ENCODE results near the gene C19orf81.

The C19orf81 gene

DNA sequence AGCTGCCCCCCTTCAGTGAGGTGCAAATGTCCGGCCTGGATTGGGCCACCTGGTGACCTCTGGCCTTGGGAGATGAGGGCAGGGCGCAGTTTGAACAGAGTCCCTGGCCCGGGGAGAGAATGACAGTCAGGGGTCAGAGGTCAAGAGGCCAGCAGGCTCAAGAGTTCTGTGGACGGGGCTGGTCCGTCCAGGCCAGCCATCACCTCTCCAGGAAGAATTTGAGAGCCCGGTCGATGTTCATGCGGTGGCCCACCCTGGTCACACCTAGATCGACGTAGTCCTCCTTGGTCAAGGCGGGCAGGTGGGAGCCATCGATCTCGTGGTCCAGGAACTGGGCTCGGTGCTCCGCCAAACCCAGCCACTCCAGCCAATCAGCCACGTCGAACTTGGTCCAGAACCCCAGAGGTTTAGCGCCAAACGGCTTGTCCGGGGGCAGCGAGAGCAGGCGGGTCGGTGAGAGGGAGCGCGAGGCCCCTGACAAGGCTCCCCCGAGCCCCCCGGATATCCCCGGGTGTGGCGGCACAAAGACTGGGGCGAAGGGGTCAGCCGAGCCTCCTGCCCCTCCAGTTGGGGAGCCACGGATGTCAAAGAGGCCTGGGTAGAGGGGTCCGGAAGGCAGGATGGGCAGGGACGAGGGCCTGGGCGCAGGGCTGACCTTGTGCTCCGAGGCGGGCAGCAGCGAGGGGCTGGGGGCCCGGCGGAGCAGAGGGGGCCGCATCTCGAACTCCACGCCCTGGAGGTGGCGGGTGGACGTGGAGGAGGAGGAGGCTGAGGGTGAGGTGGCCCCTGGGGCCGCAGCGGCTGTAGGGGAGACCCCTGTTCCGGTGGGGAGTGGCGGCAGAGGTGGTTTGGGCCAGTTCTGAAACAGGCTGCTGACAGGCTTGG, 12.8 kb downstream of the C19orf81 start:
- H3K4me1 Mint-ChIP-seq, result peaks cover 15% of the 10 kb centered on the region
- ATAC-seq, result no peak
- no peak for DNase-seq (ENCODE audit: low spot score in 2 of 2)
- H3K4me3 Mint-ChIP-seq, result no peak overlapping the region
- H3K9me3 Mint-ChIP-seq, result peaks cover 5% of the 10 kb centered on the region
- no peak overlapping the region for H3K27ac Mint-ChIP-seq
- no peaks in the 10 kb centered on the region for H3K36me3 Mint-ChIP-seq

DNA sequence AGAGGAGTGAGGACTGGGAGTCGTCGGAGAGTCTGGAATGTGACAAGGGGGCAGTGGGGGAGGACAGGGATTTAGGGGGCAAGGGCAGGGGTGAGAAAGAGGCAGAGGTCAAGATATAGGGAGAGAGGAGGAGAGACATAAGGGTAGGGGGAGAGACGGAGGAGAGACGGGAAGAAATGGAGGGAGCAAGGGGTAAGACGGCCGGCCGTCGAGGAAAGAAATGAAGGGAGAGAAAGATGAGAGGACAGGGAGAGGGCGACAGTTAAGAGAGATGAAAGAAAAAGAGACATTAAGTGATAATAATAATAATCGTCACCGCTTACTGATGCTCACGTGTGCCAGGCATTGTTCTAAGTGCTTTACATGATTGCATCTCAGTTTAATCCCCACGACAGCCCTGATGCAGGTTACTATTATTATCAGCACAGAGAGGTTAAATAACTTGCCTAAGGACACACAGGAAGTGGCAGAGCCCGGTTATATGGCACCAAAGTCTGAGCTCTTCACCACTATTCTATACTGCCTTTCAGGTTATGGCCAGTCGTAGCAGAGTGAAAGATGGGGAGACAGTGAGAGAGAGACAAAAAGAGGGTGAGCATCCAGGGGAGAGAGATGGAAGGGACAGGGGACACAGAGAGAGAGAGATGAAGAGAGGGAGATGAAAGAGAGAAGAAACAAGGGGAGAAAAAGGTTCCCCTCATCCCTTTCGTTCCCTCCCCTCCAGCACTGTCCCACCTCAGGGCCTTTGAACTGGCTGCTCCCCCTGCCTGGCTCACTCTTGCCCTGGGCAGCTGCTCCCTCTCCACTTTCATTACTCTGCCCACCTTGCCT, 13.6 kb downstream of the C19orf81 start:
- H3K36me3 Mint-ChIP-seq, result no peaks in the 10 kb centered on the region
- H3K4me1 Mint-ChIP-seq, result peaks cover 8% of the 10 kb centered on the region
- no peak overlapping the region for H3K27ac Mint-ChIP-seq
- H3K9me3 Mint-ChIP-seq, result peaks cover 5% of the 10 kb centered on the region
- no peak overlapping the region for H3K4me3 Mint-ChIP-seq
- ATAC-seq (no peak), DNase-seq (ENCODE audit: low spot score in 2 of 2) (no peak)

DNA sequence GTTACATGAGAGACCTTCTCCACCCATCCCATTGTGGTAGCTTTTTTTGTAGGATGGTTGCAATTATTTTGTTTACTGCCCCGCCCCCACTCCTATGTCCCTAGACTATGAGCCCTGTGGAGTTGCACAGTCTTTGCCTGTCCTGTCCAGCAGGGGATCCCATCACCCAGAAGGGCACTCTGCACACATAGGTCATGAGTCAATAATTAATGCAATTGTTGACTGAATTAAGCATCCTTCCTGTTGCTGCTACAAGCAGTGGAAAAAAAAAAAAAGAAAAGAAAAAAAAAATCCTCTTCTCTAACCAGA, 14.2 kb downstream of the C19orf81 start:
- no peak overlapping the region for H3K27ac Mint-ChIP-seq
- peaks cover under 1% of the 10 kb centered on the region for H3K9me3 Mint-ChIP-seq
- H3K4me3 Mint-ChIP-seq, result no peak overlapping the region
- no peak for ATAC-seq
- H3K4me1 Mint-ChIP-seq, result peaks cover 3% of the 10 kb centered on the region
- DNase-seq (ENCODE audit: low spot score in 2 of 2), result no peak
- no peaks in the 10 kb centered on the region for H3K36me3 Mint-ChIP-seq

DNA sequence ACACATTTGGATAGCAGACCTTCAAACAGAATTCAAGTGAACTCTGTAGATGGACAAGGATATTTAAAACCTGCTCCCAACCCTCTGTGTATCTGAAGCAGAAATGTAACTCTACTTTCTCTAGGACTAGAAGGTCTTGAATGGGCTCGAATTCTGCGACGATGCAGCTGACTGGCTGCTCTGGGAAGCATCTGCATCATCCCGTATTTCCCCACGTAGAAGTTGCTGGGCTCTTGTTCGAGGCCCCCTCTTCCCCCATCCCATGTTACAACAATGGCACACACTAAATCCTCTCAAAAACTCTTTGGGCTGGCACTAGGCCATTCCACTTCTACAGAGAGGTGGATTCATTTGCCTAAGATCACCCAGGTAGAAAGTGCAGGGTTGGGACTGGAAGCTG, 15.0 kb downstream of the C19orf81 start:
- DNase-seq (ENCODE audit: low spot score in 2 of 2), result no peak
- no peak overlapping the region for H3K27ac Mint-ChIP-seq
- ATAC-seq, result no peak
- no peaks in the 10 kb centered on the region for H3K4me1 Mint-ChIP-seq
- H3K4me3 Mint-ChIP-seq, result no peak overlapping the region
- H3K36me3 Mint-ChIP-seq, result no peaks in the 10 kb centered on the region
- H3K9me3 Mint-ChIP-seq, result no peaks in the 10 kb centered on the region

DNA sequence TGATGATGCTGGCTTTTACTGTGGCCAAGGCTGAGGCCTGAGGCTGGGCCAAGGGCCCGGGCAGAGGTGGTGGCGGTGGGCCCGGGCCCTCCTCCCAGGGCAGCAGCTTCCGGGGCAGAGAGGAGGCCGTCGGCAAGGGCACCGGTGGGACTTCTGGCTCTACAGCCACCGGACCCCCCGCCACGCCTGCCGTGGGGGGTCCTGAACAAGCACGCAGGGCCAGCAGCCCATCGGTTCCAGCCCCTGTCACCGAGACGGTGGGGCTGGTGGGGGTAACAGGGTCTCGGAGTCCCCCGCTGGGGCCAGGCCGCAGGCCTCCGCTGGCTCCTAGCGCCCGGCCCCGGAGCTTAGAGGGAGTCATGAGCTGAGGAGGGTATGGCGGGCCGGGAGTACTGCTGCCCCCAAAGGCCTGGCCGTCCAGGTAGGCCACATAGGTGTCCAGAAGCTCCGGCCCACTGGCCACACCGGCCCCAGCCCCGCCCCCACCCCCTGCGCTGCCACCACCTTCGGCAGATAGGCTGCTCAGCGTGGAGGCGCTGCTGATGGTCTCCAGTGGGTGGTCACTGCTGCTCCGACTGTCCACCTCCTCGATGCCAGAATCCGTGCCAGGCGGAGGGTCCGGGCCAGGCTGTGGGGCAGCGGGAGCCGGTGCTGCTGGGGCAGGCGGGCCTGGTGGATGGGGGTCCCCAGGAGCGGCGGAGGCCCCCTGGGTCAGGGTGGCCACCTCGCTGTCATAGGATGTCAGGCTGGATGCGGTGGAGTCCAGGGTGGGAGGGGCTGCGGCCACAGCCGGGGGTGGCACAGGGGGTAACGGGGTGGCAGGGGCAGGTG, 17.3 kb downstream of the C19orf81 start:
- no peak for ATAC-seq
- Mint-ChIP-seq H3K4me1 (no peaks in the 10 kb centered on the region), H3K9me3 (no peaks in the 10 kb centered on the region), H3K27ac (no peak overlapping the region), H3K36me3 (no peaks in the 10 kb centered on the region), H3K4me3 (no peak overlapping the region)
- DNase-seq (ENCODE audit: low spot score in 2 of 2), result no peak

DNA sequence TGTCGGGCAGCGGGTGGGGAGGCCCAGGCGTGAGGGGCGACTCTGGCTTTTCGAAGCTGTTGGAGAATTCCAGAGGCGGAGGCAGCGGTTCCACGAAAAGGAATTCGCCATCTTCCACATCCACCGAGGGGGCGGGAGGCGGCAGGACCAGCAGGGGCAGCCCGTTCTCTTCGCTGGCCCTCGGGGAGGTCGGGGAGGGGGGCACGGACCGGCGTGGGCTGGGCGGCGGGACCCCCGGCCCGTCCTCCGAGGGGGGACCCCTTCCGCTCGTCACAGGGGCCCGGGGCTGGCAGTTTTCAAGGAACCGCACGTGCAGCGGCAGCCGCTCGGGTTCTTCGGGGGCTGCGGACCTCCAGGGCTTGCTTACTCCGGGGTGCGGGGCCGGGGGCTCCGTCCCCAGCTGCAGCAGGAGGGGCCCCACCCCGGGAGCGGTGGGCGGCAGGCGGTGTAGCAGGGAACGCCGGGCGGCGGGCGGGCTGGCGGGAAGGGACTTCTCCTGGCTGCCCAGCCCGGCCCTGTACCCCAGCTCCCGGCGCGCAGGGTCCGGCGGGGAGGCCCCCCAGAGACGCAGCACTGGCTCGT, 18.0 kb downstream of the C19orf81 start:
- no peaks in the 10 kb centered on the region for H3K36me3 Mint-ChIP-seq
- H3K9me3 Mint-ChIP-seq, result no peaks in the 10 kb centered on the region
- ATAC-seq, result no peak
- H3K4me3 Mint-ChIP-seq, result no peak overlapping the region
- no peak overlapping the region for H3K27ac Mint-ChIP-seq
- no peak for DNase-seq (ENCODE audit: low spot score in 2 of 2)
- no peaks in the 10 kb centered on the region for H3K4me1 Mint-ChIP-seq

DNA sequence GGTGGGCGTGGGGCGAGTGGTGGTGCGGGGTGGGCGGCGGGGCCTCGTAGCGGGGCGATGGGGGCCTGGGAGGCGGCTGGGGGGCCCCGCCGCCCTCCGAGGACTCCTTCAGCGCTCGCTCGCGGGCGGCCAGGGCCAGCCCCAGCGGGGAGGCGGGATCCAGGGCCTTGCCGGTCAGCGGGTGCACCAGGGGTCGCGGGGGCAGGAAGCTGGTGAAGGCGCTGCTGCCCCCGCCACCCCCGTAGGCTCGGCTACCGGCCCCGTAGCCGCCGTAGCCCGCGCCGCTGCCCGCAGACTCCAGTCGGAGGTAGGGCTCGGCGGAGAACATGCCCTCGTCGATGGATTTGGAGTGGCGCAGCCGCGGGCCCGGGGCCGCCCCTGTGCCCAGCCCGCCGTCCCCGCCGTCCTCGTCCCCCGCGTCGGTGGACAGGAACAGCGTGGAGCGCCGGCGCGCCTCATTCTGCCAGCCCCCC, 18.6 kb downstream of the C19orf81 start:
- Mint-ChIP-seq H3K4me3 (no peak overlapping the region), H3K36me3 (no peaks in the 10 kb centered on the region), H3K4me1 (no peaks in the 10 kb centered on the region), H3K9me3 (no peaks in the 10 kb centered on the region), H3K27ac (no peak overlapping the region)
- DNase-seq (ENCODE audit: low spot score in 2 of 2) (no peak), ATAC-seq (no peak)

DNA sequence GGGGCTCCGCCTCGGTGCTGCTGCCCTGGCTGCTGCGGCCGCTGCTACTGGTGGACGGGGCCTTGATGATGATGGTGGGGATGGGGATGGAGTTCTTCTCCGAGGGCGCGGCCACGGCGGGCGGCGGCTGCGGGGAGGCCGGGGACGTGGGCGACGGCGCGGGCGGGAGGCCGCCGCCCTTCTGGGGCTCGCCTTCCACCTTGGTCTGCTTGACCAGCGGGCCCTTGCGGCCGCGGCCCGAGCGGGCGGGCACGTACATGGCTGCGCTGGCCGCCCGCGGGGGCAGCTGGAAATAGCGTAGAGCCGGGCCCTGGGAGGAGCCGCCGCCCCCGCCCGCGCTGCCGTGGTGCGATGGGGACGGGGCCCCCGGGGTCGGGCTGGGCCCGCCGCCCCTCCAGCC, 19.2 kb downstream of the C19orf81 start:
- Mint-ChIP-seq H3K36me3 (no peaks in the 10 kb centered on the region), H3K9me3 (no peaks in the 10 kb centered on the region), H3K4me1 (no peaks in the 10 kb centered on the region), H3K4me3 (no peak overlapping the region), H3K27ac (no peak overlapping the region)
- no peak for ATAC-seq
- no peak for DNase-seq (ENCODE audit: low spot score in 2 of 2)

DNA sequence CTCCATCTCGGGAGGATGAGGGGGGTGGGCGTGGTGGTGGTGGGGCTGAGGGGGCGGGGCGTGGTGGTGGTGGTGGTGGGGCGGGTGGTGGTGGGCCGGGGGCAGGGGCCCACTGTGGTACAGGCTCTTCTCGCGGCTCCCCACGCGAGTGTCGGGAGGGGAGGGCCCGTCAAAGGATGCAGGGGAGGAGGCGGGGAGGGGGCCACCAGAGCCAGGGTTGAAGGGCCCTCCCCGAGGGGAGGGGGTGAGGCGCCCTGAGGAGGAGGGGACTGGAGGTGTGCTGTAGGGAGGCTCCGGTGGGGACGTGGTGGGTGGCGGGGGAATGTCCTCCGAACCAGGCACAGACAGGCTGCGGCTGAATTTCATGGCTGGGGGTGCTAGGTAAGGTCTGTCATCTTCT, 19.6 kb downstream of the C19orf81 start:
- Mint-ChIP-seq H3K36me3 (no peaks in the 10 kb centered on the region), H3K4me3 (no peak overlapping the region), H3K9me3 (no peaks in the 10 kb centered on the region), H3K4me1 (no peaks in the 10 kb centered on the region), H3K27ac (no peak overlapping the region)
- ATAC-seq, result no peak
- no peak for DNase-seq (ENCODE audit: low spot score in 2 of 2)

DNA sequence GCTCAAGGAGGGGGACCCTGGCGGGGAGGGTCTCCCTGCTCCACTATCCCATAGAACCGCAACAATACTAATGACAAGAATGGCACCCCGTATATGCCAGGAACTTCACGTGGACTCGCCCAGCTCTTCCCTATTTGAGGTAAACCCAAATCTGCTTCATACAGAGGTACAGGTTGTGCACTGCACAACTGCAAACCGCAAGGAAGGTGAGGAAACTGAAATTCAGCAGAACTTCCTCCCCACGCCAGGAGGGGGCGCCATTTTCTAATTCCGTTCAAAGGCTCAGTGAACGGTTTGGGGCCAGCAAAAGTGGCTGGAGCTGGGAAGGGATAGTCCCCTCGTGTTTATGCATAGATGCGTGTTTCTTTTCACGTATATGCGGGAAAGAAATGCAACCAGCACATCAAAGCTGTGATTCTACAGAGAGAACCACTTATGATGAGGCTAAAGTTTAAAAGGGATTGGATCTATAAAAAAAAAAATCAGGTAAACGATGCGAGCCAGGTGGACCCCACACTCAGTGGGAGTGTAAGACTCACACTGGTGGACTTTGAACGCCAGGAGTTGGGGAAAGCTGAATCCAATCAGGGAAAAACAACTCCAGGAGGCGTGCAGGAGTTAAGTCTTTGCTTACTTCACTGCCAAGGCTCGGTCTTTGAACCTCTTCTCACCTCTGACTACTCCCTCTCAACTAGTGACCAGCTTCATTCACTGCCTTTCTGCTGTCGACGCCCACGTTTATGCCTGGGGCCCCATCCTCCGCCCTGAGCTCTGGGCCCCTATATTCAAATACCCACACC, 20.3 kb downstream of the C19orf81 start:
- Mint-ChIP-seq H3K4me3 (no peak overlapping the region), H3K27ac (no peak overlapping the region), H3K9me3 (no peaks in the 10 kb centered on the region), H3K4me1 (no peaks in the 10 kb centered on the region), H3K36me3 (no peaks in the 10 kb centered on the region)
- DNase-seq (ENCODE audit: low spot score in 2 of 2), result peak in 1 of 2 donors; percentile 59
- ATAC-seq, result no peak

DNA sequence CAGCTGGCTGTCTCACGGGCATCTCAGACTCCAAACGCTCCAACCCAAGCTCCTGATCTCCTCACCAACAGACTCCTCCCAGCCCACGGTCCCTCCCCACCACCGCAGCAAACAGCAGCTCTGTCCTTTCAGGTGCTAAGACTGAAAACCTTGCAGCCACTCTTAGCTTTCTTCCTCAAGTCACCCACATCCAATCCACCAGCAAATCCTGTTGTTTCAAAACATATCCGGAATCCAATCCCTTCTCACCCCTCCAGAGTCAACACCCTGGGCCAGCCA, 20.8 kb downstream of the C19orf81 start:
- ATAC-seq (no peak), DNase-seq (ENCODE audit: low spot score in 2 of 2) (no peak)
- Mint-ChIP-seq H3K36me3 (no peaks in the 10 kb centered on the region), H3K27ac (no peak overlapping the region), H3K4me3 (no peak overlapping the region), H3K9me3 (no peaks in the 10 kb centered on the region), H3K4me1 (no peaks in the 10 kb centered on the region)

DNA sequence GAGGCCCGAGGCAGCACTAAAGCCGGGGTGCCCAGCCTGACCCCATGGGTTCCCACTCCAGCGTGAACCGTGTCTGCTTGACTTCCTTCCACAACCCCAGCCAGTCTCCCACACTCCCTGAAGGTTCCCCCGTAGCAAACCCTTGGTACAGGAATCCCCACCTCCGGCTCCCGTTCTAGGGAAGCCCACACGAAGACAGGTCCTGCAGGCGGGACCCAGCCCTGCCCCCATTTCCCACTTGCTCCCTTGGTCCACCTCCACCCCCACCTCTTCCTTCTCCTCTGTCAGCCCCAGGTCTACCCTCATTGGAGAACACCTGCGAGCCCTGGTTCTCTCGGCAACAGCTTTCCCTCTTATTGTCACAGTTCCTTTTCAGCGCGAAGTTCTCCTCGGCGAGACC, 23.9 kb downstream of the C19orf81 start:
- ATAC-seq (no peak), DNase-seq (ENCODE audit: low spot score in 2 of 2) (no peak)
- Mint-ChIP-seq H3K4me3 (no peak overlapping the region), H3K27ac (no peak overlapping the region), H3K36me3 (no peaks in the 10 kb centered on the region), H3K9me3 (peaks cover 2% of the 10 kb centered on the region), H3K4me1 (no peaks in the 10 kb centered on the region)

DNA sequence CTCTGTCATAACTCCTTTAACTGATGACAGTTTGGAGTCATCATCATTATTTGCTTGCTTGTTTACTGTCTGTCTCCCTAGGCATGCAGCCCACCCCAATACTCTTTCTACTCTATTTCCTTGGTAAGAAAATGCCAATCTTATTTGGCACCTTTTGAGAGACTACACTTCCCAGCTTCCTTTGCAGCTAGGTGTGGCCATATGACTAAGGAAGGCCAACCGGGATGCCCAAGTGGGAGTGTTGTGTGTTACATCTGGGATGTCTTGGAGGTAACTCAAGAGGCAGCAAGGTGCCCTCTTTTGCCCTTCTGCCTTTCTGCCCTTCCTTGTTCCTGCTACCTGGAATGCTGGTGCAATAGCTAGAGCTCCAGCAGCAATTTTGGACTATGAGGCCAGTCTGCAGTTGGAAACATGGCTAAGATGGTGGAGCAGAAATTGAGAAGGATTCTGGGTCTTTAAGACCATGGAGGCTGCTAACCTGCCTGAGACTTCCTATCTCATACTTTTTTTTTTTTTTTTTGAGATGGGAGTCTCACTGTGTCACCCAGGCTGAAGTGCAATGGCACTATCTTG, 27.5 kb downstream of the C19orf81 start:
- Mint-ChIP-seq H3K36me3 (no peaks in the 10 kb centered on the region), H3K9me3 (peaks cover 2% of the 10 kb centered on the region), H3K4me1 (peaks cover 13% of the 10 kb centered on the region), H3K4me3 (no peak overlapping the region), H3K27ac (no peak overlapping the region)
- ATAC-seq (no peak), DNase-seq (ENCODE audit: low spot score in 2 of 2) (no peak)

DNA sequence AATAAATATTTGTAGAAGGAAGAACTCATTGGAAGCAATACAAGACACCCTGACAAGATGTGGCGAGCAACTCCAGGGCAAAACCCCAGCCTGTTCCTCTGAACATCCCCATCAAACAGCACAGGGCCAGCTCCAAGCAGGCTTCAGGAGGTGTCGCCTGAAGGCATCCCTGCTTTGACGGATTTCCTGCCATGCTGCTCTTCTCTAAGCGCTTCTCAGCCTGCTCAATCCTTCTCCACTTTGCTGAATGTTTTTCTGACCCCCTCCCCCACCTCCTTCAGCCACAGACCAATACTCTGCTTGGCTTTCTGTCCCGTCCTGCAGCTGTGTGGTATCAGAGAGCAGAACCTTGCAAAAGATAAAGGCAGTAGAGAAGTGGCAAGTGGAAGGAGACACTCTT, 28.4 kb downstream of the C19orf81 start:
- Mint-ChIP-seq H3K4me3 (no peak overlapping the region), H3K9me3 (peaks cover 2% of the 10 kb centered on the region), H3K4me1 (peaks cover 13% of the 10 kb centered on the region), H3K27ac (no peak overlapping the region), H3K36me3 (no peaks in the 10 kb centered on the region)
- DNase-seq (ENCODE audit: low spot score in 2 of 2) (no peak), ATAC-seq (no peak)

Data from stimulated activated effector memory CD8-positive, alpha-beta T cell treated with anti-CD3 and anti-CD28 coated beads, Interleukin-12 subunit alpha, Interleukin-12 subunit beta, amount 100 ng/mL, for 72 hours (primary cell).